ENCODE measurements around the gene CDH20.

The CDH20 gene

GRCh38 chr18:61581578-61582201 lies 248.5 kb downstream of the CDH20 start:
- DNase-seq = peak; percentile 71

- no peak for DNase-seq
Observed at GRCh38 chr18:61582202-61582710, 249.0 kb downstream of the CDH20 start.

GRCh38 chr18:61583548-61583947 lies 250.3 kb downstream of the CDH20 start:
- no peak for DNase-seq

- no peak for DNase-seq
Observed at GRCh38 chr18:61587865-61588264, 254.6 kb downstream of the CDH20 start.

GRCh38 chr18:61589053-61589723 lies 256.0 kb downstream of the CDH20 start:
- peak; percentile 35 for DNase-seq

DNA sequence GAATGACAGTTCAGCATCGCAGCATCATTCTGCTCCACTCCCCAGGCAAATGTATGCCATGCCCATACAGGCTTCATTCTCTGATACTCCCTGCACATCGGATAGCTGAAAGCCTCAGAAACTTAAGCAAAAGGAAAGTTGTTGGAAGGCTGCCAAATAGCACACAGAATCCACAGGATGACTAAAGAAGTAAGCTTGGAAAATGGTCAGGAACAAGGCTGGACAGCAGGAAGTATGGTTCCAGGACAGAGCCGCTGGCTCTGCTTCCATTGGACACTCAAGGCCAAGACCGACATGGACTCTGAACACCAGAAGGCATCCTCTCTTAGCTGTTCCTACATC lies 256.5 kb downstream of the CDH20 start:
- no peak for DNase-seq

GRCh38 chr18:61591253-61591652 lies 258.0 kb downstream of the CDH20 start:
- no peak for DNase-seq

- DNase-seq = no peak
Observed at GRCh38 chr18:61595615-61596251, 262.5 kb downstream of the CDH20 start.

DNA sequence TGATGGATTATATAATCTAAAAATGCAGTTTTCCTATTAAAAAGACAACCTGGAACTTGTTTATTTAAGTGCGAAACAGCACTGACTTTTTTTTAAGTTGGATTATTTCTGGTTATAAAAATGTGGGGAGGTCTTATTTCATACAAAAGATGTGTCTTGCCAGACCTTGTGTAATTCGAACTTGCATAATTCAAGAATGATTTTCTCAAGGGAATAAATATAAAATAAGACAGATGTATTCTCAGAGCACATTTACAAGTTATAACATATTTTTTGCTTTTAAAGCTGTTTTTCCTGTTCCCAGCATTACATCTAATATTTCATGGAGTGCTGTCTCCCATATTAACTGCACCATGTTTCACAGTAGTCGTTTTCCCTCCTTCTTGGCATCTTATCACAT lies 263.1 kb downstream of the CDH20 start:
- no peak for DNase-seq

GRCh38 chr18:61597316-61597715 lies 264.1 kb downstream of the CDH20 start:
- no peak for DNase-seq

DNA sequence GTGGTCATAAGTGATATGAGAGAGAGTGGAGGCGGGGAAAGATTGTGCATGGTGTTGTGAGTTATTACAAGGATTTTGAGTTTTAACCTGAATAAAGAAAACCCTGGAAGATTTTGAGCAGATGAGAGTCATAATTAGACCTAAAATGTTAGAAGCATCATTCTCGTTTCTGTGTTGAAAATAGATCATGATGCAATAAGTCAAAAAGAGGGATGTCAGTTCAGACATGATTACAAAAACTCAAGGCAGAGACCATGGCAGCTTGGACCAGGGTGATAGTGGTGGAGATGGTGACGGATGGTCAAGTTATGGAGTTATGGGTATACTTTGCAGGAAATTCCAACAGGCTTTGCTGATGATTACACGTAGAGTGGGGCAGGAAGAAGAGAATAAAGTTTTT lies 267.2 kb downstream of the CDH20 start:
- no peak for DNase-seq

- no peak for DNase-seq
Observed at GRCh38 chr18:61602836-61603235, 269.6 kb downstream of the CDH20 start.

All from hematopoietic multipotent progenitor cell treated with erythropoietin and hydrocortisone succinate and interleukin-3 and kit ligand, for 4 days (in vitro differentiated cells).